ENCODE results near the gene CST11. TPM values are rescaled to one million over a fixed set of nuclear protein-coding genes. Genes with fewer than 3 reads are reported as not detected.
"Not testable (repeated sequence)": the region's sequence is repeated elsewhere in the genome, so short reads cannot be mapped to it uniquely, and the experiment has no call there.

Gene CST11
- total RNA-seq, 1 donor from 2014 or later: not detected

DNA sequence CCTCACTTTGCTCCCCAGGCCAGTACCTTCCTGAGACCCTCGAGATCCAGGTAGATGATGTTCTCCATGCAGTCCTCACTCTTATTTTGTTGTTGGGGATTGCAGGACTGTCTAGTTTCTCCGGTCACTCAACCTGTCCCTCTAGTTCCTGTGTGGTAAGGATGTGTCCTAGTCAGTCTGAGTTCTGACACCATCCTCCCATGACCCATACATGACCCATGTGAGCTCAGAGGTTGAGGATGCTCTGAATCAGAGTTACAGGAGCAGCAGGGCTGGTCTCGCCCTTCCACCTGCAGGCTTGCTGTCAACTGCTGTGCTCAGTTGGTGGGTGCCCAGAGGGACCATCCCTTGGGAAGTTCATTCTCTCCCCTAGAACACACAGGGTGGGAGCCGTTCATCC lies 26.4 kb upstream of the CST11 start:
- no peaks in the 10 kb centered on the region for H3K36me3 Mint-ChIP-seq (ENCODE audit: low read depth)

GRCh38 chr20:23477223-23477622 lies 24.5 kb upstream of the CST11 start:
- no peaks in the 10 kb centered on the region for H3K4me1 Mint-ChIP-seq (ENCODE audit: low read depth)
- no peaks in the 10 kb centered on the region for H3K36me3 Mint-ChIP-seq (ENCODE audit: low read depth)
- no peak overlapping the region for H3K4me3 Mint-ChIP-seq (ENCODE audit: unreplicated experiment)
- peaks cover 3% of the 10 kb centered on the region for H3K27me3 Mint-ChIP-seq (ENCODE audit: low read depth)
- no peak for TF ChIP-seq CTCF (IDR thresholded peaks at IDR 0.05)
- H3K27ac Mint-ChIP-seq (ENCODE audit: unreplicated experiment): no peak overlapping the region
- no peaks in the 10 kb centered on the region for H3K9me3 Mint-ChIP-seq (ENCODE audit: low read depth)
- no peak for DNase-seq (ENCODE audit: low spot score)

More for the DNA sequence above, 26.4 kb upstream of the CST11 start:
- no peak for TF ChIP-seq CTCF (IDR thresholded peaks at IDR 0.05)
- DNase-seq (ENCODE audit: low spot score): no peak
- H3K27ac Mint-ChIP-seq (ENCODE audit: unreplicated experiment): no peak overlapping the region
- H3K4me1 Mint-ChIP-seq (ENCODE audit: low read depth): no peaks in the 10 kb centered on the region
- no peak overlapping the region for H3K4me3 Mint-ChIP-seq (ENCODE audit: unreplicated experiment)
- peaks cover 1% of the 10 kb centered on the region for H3K27me3 Mint-ChIP-seq (ENCODE audit: low read depth)
- H3K9me3 Mint-ChIP-seq (ENCODE audit: low read depth): no peaks in the 10 kb centered on the region

DNA sequence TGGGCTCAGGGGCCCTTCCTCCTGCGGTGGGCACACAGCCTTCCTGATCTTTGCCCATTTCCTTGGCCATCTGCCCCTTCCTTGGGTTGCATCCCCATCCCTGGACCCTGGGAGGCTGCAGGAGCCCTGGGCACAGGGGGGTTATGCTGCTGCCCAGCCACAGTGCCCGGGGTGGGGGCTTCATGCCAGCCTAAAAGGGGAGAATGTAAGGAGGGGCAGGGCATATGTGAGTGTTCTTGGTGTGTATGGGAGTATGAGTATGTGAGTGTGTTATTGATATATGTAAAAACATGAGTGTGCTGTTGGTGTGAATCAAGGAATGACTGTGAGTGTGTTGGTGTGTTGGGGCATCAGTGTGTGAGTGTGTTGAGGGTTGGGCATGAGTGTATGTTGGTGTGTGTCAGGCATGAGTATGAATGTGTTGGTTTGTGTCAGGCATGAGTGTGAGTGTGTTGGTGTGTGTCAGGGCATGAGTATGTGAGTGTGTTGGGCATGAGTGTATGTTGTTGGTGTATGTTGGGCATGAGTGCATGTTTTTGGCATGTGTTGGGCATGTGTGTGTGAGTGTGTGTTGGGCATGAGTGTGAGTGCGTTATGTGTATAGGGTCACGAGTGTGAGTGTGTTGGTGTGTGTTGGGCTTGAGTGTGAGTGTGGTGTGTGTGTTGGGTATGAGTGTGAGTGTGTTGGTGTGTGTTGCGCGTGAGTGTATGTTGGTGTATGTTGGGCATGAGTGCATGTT lies 23.5 kb upstream of the CST11 start:
- Mint-ChIP-seq H3K36me3 (ENCODE audit: low read depth) (no peaks in the 10 kb centered on the region), H3K4me3 (ENCODE audit: unreplicated experiment) (no peak overlapping the region), H3K27ac (ENCODE audit: unreplicated experiment) (no peak overlapping the region)

DNA sequence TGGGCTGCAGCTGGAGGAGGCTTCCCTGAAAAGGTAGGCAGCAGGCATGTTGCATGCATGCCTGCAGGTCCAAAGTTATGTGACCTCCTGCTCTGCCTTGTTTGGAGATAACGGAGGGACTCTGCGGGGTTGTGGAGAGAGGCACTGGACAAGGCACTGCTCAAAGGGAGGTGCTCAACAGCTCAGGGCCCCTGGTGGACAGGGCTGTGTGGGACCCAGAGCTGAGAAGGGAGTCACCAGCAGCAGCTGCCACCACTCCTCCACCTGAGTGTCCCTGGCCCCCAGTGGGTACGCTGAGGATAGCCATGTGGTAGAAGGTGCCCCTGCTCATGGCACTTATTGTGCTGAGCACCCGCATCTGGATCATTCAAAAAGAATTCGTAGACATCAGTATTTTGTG lies 22.7 kb upstream of the CST11 start:
- Mint-ChIP-seq H3K9me3 (ENCODE audit: low read depth) (no peaks in the 10 kb centered on the region), H3K4me3 (ENCODE audit: unreplicated experiment) (no peak overlapping the region), H3K27me3 (ENCODE audit: low read depth) (peaks cover 11% of the 10 kb centered on the region), H3K4me1 (ENCODE audit: low read depth) (no peaks in the 10 kb centered on the region), H3K27ac (ENCODE audit: unreplicated experiment) (no peak overlapping the region), H3K36me3 (ENCODE audit: low read depth) (no peaks in the 10 kb centered on the region)
- TF ChIP-seq CTCF (IDR thresholded peaks at IDR 0.05): no peak
- DNase-seq (ENCODE audit: low spot score): no peak

More for the DNA sequence above, 23.5 kb upstream of the CST11 start:
- TF ChIP-seq CTCF (IDR thresholded peaks at IDR 0.05): no peak
- H3K27me3 Mint-ChIP-seq (ENCODE audit: low read depth): peaks cover 6% of the 10 kb centered on the region
- no peaks in the 10 kb centered on the region for H3K9me3 Mint-ChIP-seq (ENCODE audit: low read depth)
- no peaks in the 10 kb centered on the region for H3K4me1 Mint-ChIP-seq (ENCODE audit: low read depth)
- DNase-seq (ENCODE audit: low spot score): no peak

- not testable (repeated sequence) for H3K36me3 Mint-ChIP-seq (ENCODE audit: low read depth); H3K4me3 Mint-ChIP-seq (ENCODE audit: unreplicated experiment); DNase-seq (ENCODE audit: low spot score); H3K9me3 Mint-ChIP-seq (ENCODE audit: low read depth); H3K4me1 Mint-ChIP-seq (ENCODE audit: low read depth); H3K27ac Mint-ChIP-seq (ENCODE audit: unreplicated experiment)
- H3K27me3 Mint-ChIP-seq (ENCODE audit: low read depth): peaks cover 12% of the 10 kb centered on the region
These were observed 20.6 kb upstream of the CST11 start for GRCh38 chr20:23473293-23473692.

- H3K27me3 Mint-ChIP-seq (ENCODE audit: low read depth): peaks cover 12% of the 10 kb centered on the region
- not testable (repeated sequence) for H3K36me3 Mint-ChIP-seq (ENCODE audit: low read depth); H3K4me3 Mint-ChIP-seq (ENCODE audit: unreplicated experiment); DNase-seq (ENCODE audit: low spot score); H3K27ac Mint-ChIP-seq (ENCODE audit: unreplicated experiment); H3K4me1 Mint-ChIP-seq (ENCODE audit: low read depth); H3K9me3 Mint-ChIP-seq (ENCODE audit: low read depth)
These were observed 19.6 kb upstream of the CST11 start for GRCh38 chr20:23472306-23472705.

GRCh38 chr20:23466961-23467360 lies 14.3 kb upstream of the CST11 start:
- not testable (repeated sequence) for DNase-seq (ENCODE audit: low spot score); H3K36me3 Mint-ChIP-seq (ENCODE audit: low read depth); H3K4me3 Mint-ChIP-seq (ENCODE audit: unreplicated experiment); H3K27ac Mint-ChIP-seq (ENCODE audit: unreplicated experiment); H3K4me1 Mint-ChIP-seq (ENCODE audit: low read depth)
- H3K9me3 Mint-ChIP-seq (ENCODE audit: low read depth): peaks cover 34% of the 10 kb centered on the region
- H3K27me3 Mint-ChIP-seq (ENCODE audit: low read depth): peaks cover 14% of the 10 kb centered on the region

All from chondrocyte (in vitro differentiated cells).